HG02763 (cell line): Measurements from ENCODE around the gene MSH4.
"Not testable (repeated sequence)": the region's sequence is repeated elsewhere in the genome, so short reads cannot be mapped to it uniquely, and the experiment has no call there.

Experiments
- ATAC-seq: cut with Tn5 transposase; IDR thresholded peaks from one replicate; pipeline ENCODE4 v1.9.1; 2021; ENCODE audit warnings: mild to moderate bottlenecking, moderate library complexity; ENCODE audit not compliant: unreplicated experiment

Gene MSH4

GRCh38 chr1:75795703-75796193 lies 934 bp upstream of the MSH4 start:
- ATAC-seq, result no peak

- no peak for ATAC-seq
Observed at GRCh38 chr1:75797273-75797588, 549 bp downstream of the MSH4 start.

GRCh38 chr1:75797606-75798216 lies 1.0 kb downstream of the MSH4 start:
- no peak for ATAC-seq

- ATAC-seq, result not testable (repeated sequence)
Observed at GRCh38 chr1:75801480-75801879, 4.8 kb downstream of the MSH4 start.

GRCh38 chr1:75808921-75809320 lies 12.2 kb downstream of the MSH4 start:
- ATAC-seq, result no peak

GRCh38 chr1:75810113-75810512 lies 13.4 kb downstream of the MSH4 start:
- not testable (repeated sequence) for ATAC-seq

GRCh38 chr1:75811211-75811981 lies 14.7 kb downstream of the MSH4 start:
- no peak for ATAC-seq

- no peak for ATAC-seq
Observed at GRCh38 chr1:75812065-75812464, 15.4 kb downstream of the MSH4 start.

- ATAC-seq, result not testable (repeated sequence)
Observed at GRCh38 chr1:75823596-75823995, 26.9 kb downstream of the MSH4 start.

GRCh38 chr1:75836528-75837100 lies 39.9 kb downstream of the MSH4 start:
- ATAC-seq, result no peak

- ATAC-seq, result no peak
Observed at GRCh38 chr1:75838079-75838478, 41.4 kb downstream of the MSH4 start.

GRCh38 chr1:75841421-75841820 lies 44.7 kb downstream of the MSH4 start:
- no peak for ATAC-seq

- no peak for ATAC-seq
Observed at GRCh38 chr1:75845576-75845975, 48.9 kb downstream of the MSH4 start.

GRCh38 chr1:75855010-75855409 lies 58.3 kb downstream of the MSH4 start:
- no peak for ATAC-seq

GRCh38 chr1:75855734-75856133 lies 59.1 kb downstream of the MSH4 start:
- no peak for ATAC-seq

GRCh38 chr1:75861831-75862230 lies 65.1 kb downstream of the MSH4 start:
- no peak for ATAC-seq

GRCh38 chr1:75870951-75871350 lies 74.3 kb downstream of the MSH4 start:
- no peak for ATAC-seq

GRCh38 chr1:75879985-75880384 lies 83.3 kb downstream of the MSH4 start:
- ATAC-seq, result no peak

- no peak for ATAC-seq
Observed at GRCh38 chr1:75884437-75884836, 87.8 kb downstream of the MSH4 start.

GRCh38 chr1:75901371-75901770 lies 104.7 kb downstream of the MSH4 start:
- no peak for ATAC-seq

- ATAC-seq, result no peak
Observed at GRCh38 chr1:75908717-75909152, 112.1 kb downstream of the MSH4 start.

GRCh38 chr1:75916834-75917233 lies 120.2 kb downstream of the MSH4 start:
- ATAC-seq, result no peak
